Stimulated activated CD8-positive, alpha-beta memory T cell treated with anti-CD3 and anti-CD28 coated beads, Interleukin-2, amount 100 ng/mL, for 1 hour (primary cell): ENCODE data around the gene SHISA5.
"Not testable (repeated sequence)": the region's sequence is repeated elsewhere in the genome, so short reads cannot be mapped to it uniquely, and the experiment has no call there.

ENCODE experiments used
- DNase-seq, 2 donors: peaks; one replicate each; pipeline ENCODE4 v3.0.0-alpha.2; 2020; ENCODE audit warnings: low read depth in 2 of 2

The SHISA5 gene, protein sequence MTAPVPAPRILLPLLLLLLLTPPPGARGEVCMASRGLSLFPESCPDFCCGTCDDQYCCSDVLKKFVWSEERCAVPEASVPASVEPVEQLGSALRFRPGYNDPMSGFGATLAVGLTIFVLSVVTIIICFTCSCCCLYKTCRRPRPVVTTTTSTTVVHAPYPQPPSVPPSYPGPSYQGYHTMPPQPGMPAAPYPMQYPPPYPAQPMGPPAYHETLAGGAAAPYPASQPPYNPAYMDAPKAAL

DNA sequence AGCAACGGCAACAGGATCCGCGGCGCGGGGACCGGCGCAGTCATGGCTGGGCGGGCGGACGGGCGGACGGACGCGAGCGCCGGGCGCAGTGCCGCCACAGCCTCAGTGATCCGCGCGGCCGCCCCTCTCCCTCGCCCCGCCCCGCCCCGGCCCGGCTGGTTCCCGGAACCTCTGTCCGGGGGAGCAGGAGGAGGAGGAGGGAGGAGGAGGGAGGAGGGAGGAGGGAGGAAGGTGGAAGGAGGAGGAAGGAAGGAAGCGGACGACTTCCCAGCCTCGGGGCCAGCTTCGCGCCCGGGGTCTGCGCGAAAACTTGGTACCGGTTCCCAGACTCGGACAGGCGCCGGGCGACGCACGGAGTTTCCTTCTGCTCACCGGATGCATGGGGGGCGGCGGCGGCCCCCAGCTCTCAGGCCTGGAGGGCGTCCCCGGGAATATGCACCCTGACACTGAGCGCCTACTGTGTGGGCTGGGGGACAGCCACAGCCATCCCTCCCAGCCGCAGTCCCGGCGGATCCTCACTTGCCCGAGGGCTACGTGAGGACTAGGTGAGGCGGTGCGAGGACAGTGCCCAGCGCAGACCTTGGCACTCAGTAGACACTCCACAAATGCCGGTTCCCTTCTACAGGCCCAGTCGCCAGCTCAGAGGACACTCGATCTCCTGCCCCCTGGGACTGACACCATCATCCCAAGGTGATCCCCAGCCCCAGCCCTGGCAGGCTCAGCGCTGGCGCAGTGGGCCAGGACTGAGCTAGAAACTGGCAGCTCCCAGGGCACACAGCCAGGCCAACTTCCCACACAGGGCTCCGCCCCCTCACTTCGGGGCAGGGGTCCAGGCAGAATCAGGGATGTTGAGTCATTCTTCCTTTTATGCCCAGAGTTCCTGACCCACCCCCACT lies at the start of gene SHISA5:
SHISA5 (minus strand) TSS at position 124 of the 896 bp plus-strand sequence; CDS start at position 44, 80 bp downstream.
- peak in 1 of 2 donors; percentile 41 for DNase-seq

DNA sequence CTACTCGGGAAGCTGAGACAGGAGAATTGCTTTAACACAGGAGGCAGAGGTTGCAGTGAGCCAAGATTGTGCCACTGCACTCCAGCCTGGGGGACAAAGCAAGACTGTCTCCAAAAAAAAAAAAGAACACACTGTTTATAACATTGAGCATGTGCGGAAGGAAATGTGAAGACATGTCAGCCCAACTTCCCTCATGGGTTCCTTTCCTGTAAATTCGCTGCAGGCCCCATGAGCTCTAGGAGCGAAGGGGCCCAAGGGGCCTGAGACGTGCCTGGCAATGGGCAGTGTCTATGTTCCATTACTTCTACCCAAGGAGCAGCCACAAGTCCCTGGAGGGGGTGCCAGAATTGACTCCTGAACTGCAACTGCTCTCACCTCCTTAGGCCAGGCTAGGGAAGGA lies 49.4 kb upstream of the SHISA5 start:
- DNase-seq = no peak

DNA sequence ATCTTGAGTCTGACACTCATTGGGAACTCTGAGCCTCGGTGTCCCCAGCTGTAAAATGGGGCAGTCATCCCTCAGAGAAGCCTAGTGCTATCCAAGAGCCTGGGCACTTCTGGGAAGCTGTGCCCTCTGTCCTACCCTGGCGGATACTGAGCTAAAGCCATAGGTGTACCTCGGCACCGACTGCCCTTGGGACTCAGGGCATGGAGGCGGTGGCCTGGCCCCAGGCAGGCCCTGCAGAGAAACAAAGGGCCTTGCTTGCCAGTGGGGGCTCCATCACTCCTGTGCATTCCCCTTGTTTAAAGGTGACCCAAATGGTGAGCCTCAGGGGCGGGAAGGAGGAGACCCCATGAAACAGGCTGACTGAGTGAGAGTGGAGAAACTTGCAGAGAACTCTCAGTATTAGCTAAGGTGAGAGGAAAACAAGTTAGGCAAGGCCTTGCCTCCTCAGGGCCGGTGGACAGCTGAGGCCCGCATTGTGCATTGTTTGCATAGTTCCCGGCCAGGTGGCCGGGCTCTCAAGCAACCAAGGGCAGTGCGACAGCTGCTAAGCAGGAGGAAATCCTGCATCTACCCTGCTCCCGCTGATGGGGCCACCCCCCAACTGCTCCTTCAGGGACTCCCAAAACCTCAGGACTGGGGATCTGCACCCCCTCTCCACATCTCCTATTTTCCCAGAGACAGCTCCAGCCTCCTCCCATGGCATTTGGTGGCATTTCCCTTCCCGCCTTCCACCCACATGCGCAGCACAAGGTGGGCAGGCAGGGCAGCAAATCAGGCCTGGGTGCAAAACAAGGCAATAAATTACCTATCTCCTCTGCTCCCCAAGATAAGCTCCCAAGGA lies 48.4 kb upstream of the SHISA5 start:
- no peak for DNase-seq

DNA sequence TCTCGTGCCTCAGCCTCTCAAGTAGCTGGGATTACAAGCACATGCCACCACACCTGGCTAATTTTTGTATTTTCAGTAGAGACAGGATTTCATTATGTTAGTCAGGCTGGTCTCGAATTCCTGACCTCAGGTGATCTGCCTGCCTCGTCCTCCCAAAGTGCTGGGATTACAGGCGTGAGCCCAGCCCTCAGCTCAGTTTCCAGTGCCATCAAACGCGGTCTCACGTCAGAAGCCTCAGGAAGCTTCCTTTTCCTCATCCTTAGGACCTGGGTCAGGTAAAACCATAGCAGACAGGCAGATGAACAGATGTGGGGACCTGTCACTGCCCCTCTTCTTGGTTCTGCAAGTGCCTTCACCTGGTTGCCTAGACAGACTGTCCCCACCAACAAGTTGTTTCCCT lies 47.7 kb upstream of the SHISA5 start:
- DNase-seq = not testable (repeated sequence)

DNA sequence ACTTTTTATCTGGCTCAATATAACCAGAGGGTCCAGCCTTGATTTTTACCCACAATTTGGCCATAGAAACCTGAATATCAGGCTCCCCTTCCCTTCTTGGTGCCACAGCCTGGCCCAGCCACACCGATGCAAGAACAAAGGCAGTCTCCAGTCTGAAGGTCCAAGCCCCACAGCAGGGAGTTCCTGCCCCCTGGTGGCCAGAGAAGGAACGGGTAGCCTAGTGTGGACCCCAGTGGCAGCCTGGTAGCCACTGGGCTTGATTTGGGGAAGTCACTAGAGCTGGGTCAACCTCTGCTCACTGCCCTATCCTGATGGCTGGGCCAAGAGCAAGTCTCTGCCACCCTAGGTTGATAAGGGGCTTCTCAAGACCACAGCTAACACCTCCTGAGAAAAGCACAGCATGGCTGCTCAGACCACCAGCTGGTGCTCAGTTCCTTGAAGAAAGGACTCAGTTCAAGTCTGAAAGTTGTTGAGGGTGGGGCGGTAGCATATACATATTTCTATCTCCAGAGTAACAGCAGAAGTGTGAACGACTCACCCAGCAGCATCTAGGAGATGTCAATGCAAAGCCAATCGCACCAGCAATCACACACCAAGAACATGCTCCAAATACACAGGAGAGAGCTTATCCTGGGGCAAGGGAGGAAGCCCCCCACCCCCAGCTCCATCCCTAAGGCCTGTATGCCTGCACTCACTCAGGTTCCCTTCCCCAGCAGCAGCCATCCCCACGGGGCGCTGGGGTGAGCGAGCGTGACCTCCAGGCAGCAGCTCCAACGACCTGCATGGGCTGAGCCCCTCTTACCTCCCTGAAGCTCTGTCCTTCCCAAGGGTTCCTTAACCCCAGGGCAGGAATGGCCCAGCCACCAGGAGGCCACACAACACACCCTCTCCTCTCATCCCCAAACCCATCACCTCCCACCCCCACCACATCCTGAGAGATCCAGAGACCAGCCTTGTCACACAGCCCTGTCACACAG lies 45.0 kb upstream of the SHISA5 start:
- DNase-seq = peak; percentile 65 to 73

DNA sequence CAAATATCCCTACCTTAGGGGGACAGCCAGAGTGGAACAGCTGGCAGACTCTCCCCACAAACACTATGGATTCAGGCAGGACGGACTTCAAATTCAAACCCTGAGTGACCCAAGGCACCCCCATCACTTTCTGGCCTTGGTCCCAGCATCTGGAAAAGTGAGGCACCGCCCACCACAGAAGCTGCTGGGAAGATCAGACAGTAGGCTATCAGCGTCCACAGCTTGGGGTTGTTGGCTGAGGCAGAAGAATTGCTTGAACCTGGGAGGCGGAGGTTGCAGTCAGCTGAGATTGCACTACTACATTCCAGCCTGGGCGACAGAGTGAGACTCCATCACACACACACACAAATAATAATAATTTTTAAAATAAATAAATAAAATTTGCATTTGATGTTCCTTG lies 44.2 kb upstream of the SHISA5 start:
- no peak for DNase-seq

DNA sequence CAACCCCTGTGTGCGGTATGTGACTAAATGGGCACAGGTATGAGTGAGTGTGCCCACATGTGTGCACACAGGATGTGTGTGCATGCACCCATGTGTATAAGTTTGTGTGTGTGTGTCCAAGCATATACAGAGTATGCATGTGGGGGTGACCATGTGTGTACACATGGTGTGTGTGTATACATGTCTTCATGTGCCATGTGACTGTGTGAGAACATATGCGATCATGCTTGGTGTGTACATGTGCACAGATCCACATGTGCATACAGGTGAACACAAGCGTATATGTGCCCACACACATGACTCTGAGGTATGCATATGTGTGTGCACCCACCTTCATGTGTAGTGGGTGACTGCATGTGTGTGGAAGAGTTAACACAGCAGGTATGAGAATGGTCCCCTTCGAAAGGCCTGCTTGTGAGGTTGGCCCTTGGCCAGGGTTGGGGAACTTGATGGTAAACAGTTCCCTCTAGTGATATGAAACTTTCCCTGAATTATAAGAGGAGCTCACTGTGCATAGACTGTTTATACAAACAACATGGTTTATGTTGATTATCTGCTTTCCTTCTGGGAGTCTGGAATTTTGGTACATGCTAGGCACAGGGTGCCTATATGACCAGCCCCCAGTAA lies 42.3 kb upstream of the SHISA5 start:
- DNase-seq = no peak

DNA sequence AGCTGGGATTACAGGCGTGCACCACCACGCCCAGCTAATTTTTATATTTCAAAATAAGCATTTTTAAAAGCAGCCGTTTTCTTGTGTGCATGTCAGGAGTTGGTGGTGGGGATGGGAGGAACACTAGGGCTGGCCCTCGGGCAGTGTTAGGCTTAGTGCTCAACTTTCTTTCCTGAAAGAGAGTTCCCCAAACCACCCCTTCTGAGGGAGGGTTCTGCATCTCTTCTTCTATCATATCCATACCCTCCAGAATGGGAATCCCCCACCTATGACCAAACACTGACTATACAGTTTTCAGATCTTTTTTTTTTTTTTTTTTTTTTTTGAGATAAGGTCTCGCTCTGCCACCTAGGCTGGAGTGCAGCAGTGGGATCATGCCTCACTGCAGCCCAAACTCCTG lies 40.2 kb upstream of the SHISA5 start:
- DNase-seq = no peak

DNA sequence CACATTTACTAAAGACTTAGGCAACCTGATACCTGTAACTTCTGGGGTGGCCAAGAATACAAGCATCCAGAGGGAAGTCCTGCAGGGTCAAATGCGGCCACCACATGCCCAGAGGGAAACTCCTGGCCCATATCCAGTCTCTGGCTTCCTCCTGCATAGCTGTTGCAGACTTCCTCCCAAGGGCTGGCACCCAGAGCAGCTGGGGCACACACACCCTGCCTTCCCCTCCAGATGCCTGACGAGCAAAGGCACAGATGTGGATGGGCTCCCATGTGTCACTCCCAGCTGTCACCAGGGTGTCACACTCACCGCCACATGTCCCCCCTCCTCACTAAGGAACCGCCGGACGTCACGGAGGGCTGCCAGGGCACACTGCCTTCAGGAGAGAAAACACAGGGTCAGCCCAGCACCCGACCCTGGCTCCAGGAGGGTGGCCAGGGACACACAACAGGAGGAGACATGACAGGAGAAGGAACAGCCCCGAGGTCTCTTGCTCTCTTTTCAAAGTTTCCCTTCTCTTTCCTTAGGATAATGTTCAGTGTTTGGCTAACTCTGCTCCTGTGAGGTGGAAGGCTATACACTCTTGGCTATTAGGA lies 39.4 kb upstream of the SHISA5 start:
- DNase-seq = no peak

DNA sequence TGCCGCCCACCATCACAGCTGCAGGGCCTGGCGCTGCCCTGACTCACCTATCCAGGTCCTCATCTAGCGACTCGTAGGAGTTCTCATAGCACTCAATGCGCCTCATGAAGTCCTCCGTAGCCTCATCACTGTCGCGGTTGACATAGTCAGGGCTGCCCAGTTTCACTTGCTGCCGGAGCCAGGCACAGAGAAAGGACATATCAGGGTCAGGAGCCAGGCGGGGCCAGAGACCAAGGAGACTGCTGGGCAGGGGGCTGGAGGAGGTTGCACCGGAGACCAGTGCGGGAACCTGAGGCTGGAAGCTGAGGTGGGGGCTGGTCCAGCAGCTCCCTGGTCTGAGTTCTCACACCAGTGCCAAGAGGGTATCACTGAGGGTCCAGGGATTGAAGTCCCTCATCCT lies 34.5 kb upstream of the SHISA5 start:
- no peak for DNase-seq

DNA sequence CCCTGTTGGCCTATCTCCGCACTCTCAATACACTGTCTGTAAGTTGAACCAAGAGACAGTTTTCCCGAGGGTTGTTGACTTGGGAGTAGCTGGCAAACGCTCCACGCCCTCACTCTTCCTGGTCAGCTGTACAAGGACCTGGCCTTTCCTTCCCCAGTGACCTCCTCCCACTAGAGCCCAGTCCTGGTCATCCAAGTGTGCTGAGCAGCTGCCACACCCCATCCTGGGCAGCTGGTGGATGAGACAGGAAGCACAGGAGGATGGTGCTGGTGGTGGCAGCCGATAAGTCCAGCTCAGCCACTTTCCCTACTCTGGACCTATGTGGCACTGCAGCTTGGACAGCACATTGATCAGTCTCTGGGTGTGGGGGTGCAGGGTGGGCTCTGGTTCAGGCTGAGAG lies 32.8 kb upstream of the SHISA5 start:
- no peak for DNase-seq

DNA sequence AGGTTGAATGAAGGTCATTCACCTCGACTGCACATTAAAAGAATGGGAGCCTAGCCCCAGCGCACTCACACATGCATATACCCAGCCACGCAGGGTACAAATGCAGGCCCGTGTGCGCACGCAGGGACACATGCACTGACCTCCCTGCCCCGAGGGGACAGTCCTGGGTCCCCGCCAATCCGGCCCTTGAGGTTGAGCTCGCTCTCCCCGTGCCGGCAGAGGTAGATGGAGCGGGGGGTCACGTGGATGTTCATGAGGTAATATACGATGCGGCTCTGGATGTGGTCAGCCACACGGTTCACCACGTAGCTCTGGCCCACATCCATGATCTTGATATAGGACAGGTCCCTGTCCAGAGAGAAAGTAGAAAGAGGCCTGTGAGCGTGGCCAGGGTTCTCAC lies 32.1 kb upstream of the SHISA5 start:
- DNase-seq = no peak

DNA sequence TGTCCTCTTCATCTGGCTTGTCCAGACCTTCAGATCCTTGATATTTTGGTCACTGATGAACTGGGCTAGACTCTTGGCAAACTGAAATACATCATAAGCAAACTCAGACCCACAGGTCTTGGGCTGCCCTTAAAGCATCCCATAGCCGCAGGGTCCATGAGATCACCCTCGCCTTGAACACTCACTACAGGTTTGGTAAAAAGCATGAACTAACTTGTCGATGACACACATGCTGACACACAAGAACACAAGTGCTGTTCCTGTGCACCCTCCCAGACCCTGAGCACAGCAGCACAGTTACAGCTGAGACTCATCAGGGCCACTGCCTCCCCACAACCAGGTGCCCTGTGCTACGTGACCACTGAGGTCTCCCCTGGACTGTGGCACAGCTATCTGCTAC lies 31.6 kb upstream of the SHISA5 start:
- no peak for DNase-seq

DNA sequence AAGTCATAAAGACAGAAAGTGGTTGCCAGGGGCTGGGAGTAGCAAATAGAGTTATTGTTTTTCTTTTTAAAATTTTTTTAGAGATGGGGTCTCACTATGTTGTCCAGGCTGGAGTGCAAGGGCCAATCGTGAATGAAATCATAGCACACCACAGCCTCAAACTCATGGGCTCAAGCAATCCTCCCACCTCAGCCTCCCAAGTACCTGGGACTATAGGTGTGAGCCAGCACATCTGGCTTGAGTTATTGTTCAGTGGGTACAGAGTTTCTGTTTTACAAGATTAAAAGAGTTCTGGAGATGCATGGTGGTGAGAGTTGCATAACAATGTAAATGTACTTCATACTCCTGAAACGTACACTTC lies 29.0 kb upstream of the SHISA5 start:
- DNase-seq = no peak

DNA sequence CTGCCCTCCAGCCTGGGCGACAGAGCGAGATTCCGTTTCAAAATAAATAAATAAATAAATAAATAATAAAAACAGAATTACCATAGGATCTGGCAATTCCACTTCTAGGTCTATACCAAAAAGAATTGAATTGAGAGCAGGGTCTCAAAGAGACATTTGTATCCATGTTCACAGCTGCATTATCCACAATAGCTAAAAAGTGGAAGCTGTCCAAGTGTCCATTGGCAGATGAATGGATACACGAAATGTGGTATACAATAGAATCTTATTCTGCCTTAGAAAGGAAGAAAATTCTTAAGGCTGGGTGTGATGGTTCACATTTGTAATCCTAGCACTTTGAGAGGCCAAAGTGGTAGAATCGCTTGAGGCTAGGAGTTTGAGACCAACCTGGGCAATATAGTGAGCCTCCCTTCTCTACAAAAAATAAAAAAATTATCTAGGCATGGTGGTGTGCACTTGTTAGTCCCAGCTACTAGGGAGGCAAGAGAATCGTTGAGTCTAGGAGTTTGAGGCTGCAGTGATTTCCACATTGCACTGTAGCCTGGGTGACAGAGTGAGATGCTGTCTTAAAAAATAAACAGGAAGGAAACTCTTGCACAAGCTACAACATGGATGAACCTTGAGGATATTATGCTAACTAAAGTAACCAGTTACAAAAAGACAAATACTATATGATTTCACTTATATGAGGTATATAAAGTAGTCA lies 28.4 kb upstream of the SHISA5 start:
- no peak for DNase-seq

DNA sequence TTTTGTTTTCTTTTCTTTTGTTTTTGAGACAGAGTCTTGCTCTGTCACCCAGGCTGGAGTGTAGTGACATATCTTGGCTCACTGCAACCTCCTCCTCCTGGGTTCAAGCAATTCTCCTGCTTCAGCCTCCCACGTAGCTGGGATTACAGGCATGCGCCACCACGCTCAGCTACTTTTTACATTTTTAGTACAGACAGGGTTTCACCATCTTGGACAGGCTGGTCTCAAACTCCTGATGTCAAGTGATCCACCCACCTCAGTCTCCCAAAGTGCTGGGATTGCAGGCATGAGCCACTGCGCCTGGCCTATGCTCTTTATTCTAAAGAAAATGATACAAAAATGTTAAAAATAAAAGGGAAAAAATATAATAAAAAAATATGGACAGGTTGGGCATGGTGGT lies 26.7 kb upstream of the SHISA5 start:
- DNase-seq = not testable (repeated sequence)

DNA sequence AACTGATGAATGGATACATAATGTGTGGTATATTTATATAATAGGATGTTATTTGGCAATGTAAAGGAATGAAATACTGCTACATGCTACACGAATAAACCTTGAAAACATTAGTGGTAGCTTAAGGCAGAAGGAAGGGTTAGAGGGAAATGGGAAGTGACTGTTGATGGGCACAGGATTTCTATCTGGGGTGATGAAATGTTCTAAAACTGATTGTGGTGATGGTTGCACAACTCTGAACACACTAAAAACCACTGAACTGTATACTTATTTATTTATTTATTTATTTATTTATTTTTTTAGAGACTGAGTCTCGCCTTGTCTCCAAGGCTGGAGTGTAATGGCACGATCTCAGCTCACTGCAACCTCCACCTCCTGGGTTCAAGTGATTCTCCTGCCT lies 24.8 kb upstream of the SHISA5 start:
- DNase-seq = no peak

DNA sequence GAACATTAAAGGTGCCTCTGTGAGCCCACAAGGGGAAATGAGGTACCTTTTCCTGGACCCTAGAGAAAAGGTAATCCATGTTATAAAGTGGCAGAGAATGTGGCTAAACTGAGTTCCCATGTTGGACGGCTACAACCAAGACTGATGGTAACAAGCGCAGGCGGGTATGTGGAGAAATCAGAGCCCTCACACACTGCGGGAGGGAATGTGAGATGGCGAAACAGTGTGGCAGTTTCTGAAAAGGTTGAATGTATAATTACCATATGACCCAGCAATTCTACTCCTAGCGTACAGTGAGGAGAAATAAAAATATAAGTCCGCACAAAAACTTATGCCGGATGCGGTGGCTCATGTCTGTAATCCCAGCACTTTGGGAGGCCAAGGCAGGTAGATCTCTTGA lies 24.1 kb upstream of the SHISA5 start:
- DNase-seq = no peak

DNA sequence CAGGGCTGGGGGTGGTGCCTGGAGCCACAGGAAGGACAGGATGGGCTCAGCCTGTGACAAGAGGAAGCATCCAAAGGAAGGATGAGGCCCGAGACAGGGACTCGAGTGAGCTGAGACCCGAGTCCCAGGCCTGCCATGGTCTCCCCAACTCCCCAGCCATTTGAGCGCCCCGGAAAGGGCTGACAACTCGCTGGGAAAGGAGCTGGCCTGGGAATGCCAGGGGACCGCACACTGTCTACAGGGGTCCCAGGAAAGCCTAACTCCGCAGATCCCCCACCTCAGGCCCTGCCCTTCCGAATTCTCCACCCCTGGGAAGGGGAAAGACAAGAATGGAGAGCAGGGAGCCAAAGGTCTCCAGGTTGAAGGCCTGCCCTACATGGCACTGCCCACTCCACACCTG lies 21.0 kb upstream of the SHISA5 start:
- DNase-seq = no peak

DNA sequence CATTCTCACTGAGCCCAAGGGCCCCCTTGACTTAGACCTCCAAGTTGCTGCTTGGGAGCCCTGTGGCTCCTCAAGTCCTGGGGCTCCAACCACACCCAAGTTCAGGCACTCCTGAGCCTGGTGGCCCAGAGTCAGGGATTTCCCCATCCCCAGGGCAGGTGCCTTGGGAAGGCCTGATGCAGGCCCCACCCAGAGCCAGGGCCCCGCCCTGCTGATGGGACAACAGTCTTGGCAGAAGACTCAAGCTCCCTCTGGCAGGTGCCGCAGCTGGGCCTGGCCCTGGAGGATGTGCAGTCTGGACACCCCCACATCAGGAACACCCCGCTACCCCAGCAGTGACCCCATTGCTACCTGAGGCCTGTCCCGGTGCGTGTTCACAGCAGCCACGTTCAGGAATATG lies 17.7 kb upstream of the SHISA5 start:
- DNase-seq = no peak
